Choroid plexus epithelial cell (primary cell): ENCODE data around the gene KCNIP1.

Experiments used
- DNase-seq: peaks from one replicate; pipeline ENCODE4 v3.0.0-alpha.2; 2010; ENCODE audit warnings: low read depth
- H3K4me3 ChIP-seq: 2 replicates; pipeline ENCODE4 v1.5.1; 2011; ENCODE audit warnings: low read depth, mild to moderate bottlenecking, control low read depth, low read length, moderate library complexity
- TF ChIP-seq, protein P1 (sequence below): conservative IDR thresholded peaks from 2 replicates; pipeline ENCODE4 v1.5.1; 2011; ENCODE audit warnings: low read depth, mild to moderate bottlenecking, control low read depth, inconsistent platforms, low read length, moderate library complexity

The KCNIP1 gene

DNA sequence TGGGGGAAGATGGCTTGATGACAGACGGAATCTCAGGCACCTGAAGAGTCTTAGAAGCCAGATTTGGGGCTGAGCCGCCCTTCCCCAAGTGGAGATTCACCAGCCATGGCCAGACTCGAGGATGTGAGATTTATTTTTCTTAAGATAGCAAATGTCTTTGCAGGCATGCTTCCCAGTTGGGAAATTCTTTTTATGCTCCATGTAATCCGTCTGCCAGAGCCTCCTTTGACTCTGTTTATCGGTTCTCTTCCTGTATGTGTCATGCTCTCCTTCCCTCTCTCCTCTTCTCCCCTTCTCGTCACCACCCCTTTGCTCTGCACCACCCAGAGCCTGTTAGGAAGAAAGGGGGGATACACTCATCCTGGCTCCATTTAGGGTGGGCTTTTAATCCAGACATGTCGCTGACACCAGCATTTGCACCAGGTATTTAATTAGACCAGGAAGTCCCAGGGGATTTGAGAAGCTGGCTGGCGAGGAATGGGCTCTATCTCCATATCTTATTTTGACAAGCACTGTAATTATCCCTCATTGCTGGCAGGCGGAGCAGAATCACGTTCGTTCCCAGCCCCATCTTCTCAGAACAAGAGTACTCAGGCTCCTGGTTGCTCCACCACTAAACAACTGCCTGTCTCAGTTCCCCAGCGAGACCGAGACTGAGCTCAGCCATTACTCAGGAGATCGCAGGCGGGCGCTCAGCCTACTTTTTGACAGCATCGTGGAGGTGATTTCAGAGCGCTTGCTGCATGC lies 50.9 kb downstream of the KCNIP1 start:
- peak; percentile 44 for DNase-seq
- TF ChIP-seq, protein P1, sequence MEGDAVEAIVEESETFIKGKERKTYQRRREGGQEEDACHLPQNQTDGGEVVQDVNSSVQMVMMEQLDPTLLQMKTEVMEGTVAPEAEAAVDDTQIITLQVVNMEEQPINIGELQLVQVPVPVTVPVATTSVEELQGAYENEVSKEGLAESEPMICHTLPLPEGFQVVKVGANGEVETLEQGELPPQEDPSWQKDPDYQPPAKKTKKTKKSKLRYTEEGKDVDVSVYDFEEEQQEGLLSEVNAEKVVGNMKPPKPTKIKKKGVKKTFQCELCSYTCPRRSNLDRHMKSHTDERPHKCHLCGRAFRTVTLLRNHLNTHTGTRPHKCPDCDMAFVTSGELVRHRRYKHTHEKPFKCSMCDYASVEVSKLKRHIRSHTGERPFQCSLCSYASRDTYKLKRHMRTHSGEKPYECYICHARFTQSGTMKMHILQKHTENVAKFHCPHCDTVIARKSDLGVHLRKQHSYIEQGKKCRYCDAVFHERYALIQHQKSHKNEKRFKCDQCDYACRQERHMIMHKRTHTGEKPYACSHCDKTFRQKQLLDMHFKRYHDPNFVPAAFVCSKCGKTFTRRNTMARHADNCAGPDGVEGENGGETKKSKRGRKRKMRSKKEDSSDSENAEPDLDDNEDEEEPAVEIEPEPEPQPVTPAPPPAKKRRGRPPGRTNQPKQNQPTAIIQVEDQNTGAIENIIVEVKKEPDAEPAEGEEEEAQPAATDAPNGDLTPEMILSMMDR: no peak
- no peak overlapping the region for H3K4me3 ChIP-seq

DNA sequence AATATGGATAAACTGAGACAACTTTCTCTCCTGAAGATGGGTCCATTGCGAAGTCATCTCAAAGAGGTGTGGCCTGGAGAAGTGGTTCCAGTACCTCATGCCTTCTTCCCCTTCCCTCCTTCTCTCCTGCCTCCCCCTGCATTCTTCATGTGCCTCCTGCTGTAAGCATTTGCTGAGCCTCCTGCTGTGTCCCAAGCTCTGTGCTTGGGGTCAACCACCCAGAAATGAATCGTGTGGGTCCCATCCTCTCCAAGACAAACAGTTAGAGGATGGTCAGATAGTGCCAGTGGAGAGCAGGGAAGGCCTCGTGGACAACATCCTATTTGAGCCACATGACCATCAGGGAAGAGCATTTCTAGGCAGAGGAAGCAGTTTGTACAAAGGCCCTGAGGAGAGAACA lies 53.5 kb downstream of the KCNIP1 start:
- H3K4me3 ChIP-seq: no peak overlapping the region
- no peak for DNase-seq
- TF ChIP-seq, protein P1: no peak

DNA sequence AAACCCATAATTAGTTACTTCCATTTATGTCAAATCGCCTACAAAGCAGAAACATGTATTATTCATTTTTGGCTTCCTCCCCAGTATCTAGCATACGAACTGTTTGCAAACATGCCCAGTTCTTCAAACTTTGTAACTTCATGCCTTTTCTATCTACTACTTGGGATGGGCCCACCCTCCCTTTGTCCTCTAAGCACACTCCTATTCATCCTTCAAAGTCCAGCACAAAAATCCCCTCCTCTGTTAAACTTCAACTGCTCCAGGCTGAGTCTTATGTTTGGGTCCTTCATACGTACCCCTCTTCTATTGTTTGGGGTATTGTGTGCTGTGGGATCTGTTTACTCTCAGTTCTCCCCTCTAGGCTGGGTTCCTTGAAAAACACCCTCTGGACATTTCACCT lies 55.5 kb downstream of the KCNIP1 start:
- TF ChIP-seq, protein P1: no peak
- no peak overlapping the region for H3K4me3 ChIP-seq
- DNase-seq: no peak

DNA sequence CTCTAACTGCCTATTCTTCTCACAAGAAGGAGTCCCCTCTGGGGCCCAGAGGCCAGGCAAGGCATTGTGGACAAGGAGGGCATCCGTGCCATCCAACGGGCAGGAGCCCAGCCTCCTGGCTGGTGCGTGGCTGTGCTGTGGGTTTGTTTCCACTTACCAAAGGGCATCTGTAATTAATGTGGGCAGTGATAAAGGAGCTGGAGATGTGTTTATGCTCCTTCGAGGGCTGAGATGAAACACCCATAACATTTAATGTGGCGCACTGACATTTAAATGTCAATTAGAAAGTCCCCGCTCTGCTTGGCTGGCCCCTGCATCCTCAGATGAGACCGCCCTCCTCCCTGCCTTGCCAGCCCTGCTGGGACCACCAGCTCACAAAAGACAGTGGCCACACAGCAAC lies 57.1 kb downstream of the KCNIP1 start:
- H3K4me3 ChIP-seq: no peak overlapping the region
- TF ChIP-seq, protein P1: no peak
- no peak for DNase-seq

DNA sequence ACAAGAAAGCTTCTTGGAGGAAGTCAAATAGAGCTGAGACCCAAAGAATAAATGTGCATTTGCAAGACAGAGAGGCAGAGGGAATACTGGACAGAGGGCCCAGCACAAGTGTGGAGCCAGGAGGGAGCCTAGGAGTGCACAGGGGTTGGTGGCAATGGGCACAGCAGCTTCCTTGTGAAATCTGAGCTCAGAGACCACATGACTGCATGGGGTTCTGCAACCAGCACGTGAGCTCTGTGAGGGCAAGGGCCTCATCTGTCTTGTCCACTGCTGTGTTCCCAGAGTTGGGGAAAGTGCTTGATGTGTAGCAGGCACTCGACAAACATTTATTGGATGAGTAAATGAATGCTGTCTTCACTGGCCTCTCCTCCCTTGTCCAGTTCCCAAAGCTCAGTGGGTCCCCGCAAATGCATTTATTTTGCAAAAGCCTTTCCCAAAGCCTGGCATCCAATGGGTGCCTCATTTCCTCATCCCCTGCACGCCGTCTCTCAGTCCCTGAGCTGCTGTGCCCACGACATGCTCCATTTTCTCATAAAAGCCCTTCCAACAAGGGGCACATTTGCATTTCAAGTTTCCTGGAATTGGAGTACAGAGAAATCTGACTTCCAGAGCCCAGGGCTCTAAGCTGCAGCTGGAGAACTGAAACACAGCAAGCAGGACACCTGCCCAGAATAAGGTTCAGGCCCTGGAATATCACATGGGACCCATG lies 58.5 kb downstream of the KCNIP1 start:
- TF ChIP-seq, protein P1: no peak
- H3K4me3 ChIP-seq: no peak overlapping the region
- DNase-seq: no peak

DNA sequence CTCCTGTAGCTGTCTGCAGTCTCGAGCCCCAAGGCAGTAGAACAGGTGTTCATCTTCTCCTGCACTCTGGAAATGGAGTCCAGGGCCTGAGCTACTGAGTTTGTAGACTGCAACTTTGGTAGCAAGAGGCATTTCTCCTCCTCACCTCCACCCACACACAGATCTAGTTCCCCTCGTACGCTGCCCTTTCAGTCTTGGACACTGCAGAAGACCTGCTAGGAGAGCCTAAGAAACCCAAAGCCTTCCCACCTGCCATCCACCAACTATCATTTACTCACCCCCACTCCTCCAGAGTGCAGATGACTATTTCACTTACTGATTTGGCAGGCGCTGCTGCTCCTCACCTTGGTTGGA lies 59.0 kb downstream of the KCNIP1 start:
- TF ChIP-seq, protein P1: no peak
- no peak for DNase-seq
- H3K4me3 ChIP-seq: no peak overlapping the region
